Prostate gland (tissue), 2 donors: Measurements from ENCODE around the gene AMFR.

ENCODE experiments used
- CTCF ChIP-seq, 4 experiments: fragments of 200-600 bp in 2 of 4; fragments of 450-650 bp in 2 of 4; sonication (generic) in 2 of 4; IDR thresholded peaks; 1 replicate in 3 of 4; 2 replicates in 1 of 4; pipeline ENCODE4 v1.5.1; 2016 to 2019; ENCODE audit warnings: antibody characterized with exemption in 4 of 4, mild to moderate bottlenecking in 2 of 4, moderate library complexity in 2 of 4
- POLR2A ChIP-seq: fragments of 450-650 bp; IDR thresholded peaks from one replicate; pipeline ENCODE4 v1.6.1; 2016; ENCODE audit warnings: antibody characterized with exemption, mild to moderate bottlenecking

DNA sequence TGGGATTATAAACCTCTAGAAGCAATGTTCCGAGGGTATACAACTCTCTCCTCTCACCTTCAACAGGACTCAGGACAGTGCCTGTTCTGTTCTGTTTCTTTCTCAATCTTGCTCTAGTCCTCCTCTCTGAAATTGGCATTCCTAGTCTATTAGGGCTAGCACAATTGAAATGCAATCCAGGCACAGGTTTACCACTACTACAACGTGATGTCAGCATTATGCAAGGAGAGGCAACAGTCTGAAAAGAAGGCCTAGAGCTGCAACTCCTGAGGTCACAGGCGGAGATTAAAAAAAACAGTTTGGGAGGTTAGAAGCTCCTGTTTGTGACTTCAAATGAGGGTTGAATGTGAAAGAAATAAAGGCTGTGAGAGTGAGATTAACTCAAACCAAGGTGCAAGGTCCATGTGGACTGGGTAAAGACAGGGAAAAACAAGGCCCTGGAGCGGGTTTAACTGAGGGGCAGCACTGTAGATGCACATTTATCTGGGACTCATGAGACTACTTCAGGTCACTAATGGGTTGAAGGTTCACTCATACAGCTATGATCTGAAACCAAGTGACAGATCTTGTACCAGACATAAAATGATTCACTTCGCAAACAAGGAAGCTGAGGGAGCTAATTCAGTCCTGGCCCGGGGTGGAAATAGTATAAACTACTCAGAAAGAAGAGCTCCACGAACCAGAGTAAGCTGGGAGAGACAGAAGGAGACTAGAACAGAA lies 16.8 kb downstream of the AMFR start:
- TF ChIP-seq CTCF (IDR thresholded peaks at IDR 0.05), result no peak
- no peak for TF ChIP-seq POLR2A
